Chondrocyte (in vitro differentiated cells): ENCODE results near the gene ENTPD2. TPM values are rescaled to one million over a fixed set of nuclear protein-coding genes. Genes with fewer than 3 reads are reported as not detected.
"Not testable (repeated sequence)": the region's sequence is repeated elsewhere in the genome, so short reads cannot be mapped to it uniquely, and the experiment has no call there.

ENCODE experiments used
- DNase-seq: peaks from one replicate; pipeline ENCODE4 v3.0.0; 2021; ENCODE audit warnings: mixed read lengths, low spot score
- H3K27ac Mint-ChIP-seq: one replicate; pipeline ENCODE4 v1.8.0; 2021; ENCODE audit warnings: mild to moderate bottlenecking, moderate library complexity, mixed read lengths; ENCODE audit not compliant: unreplicated experiment
- H3K27me3 Mint-ChIP-seq: 2 replicates; pipeline ENCODE4 v1.8.0; 2021; ENCODE audit warnings: low read depth, mixed read lengths
- H3K36me3 Mint-ChIP-seq: 2 replicates; pipeline ENCODE4 v1.8.0; 2021; ENCODE audit warnings: low read depth, mixed read lengths
- H3K4me1 Mint-ChIP-seq: 2 replicates; pipeline ENCODE4 v1.8.0; 2021; ENCODE audit warnings: low read depth, mild to moderate bottlenecking, mixed read lengths
- H3K4me3 Mint-ChIP-seq: one replicate; pipeline ENCODE4 v1.8.0; 2021; ENCODE audit warnings: mild to moderate bottlenecking, moderate library complexity, mixed read lengths; ENCODE audit not compliant: unreplicated experiment
- H3K9me3 Mint-ChIP-seq: 2 replicates; pipeline ENCODE4 v1.8.0; 2021; ENCODE audit warnings: low read depth, mixed read lengths
- CTCF ChIP-seq: fragments of 200-600 bp; sonication (generic); IDR thresholded peaks from 2 replicates; pipeline ENCODE4 v1.5.0; 2021; ENCODE audit warnings: antibody characterized with exemption, mild to moderate bottlenecking, moderate library complexity
- total RNA-seq: library from RNA; stranded (reverse); gene quantifications from 3 replicates; pipeline ENCODE4 v1.2.1, GENCODE V29; 2021

The ENTPD2 gene
- total RNA-seq, 1 donor from 2014 or later: 0.15 TPM

- DNase-seq: no peak
- H3K4me3 Mint-ChIP-seq: no peak overlapping the region
Measured at GRCh38 chr9:137034709-137035506, 19.0 kb downstream of the ENTPD2 start.

GRCh38 chr9:137034039-137034708, 19.7 kb downstream of the ENTPD2 start:
- Mint-ChIP-seq H3K27me3 (no peaks in the 10 kb centered on the region), H3K27ac (no peak overlapping the region), H3K4me1 (no peaks in the 10 kb centered on the region), H3K4me3 (no peak overlapping the region), H3K36me3 (peaks cover 4% of the 10 kb centered on the region), H3K9me3 (no peaks in the 10 kb centered on the region)
- TF ChIP-seq CTCF: no peak
- DNase-seq: no peak

More at GRCh38 chr9:137034709-137035506, 19.0 kb downstream of the ENTPD2 start:
- Mint-ChIP-seq H3K27ac (no peak overlapping the region), H3K9me3 (no peaks in the 10 kb centered on the region), H3K4me1 (no peaks in the 10 kb centered on the region), H3K27me3 (no peaks in the 10 kb centered on the region), H3K36me3 (peaks cover 4% of the 10 kb centered on the region)
- TF ChIP-seq CTCF: peak; percentile 85

- not testable (repeated sequence) for DNase-seq, H3K36me3 Mint-ChIP-seq, H3K4me1 Mint-ChIP-seq, H3K9me3 Mint-ChIP-seq, H3K27me3 Mint-ChIP-seq, H3K4me3 Mint-ChIP-seq, H3K27ac Mint-ChIP-seq
Measured at GRCh38 chr9:137033481-137033880, 20.4 kb downstream of the ENTPD2 start.

GRCh38 chr9:137032858-137033257, 21.0 kb downstream of the ENTPD2 start:
- Mint-ChIP-seq H3K9me3 (no peaks in the 10 kb centered on the region), H3K4me1 (no peaks in the 10 kb centered on the region), H3K36me3 (no peaks in the 10 kb centered on the region), H3K27ac (no peak overlapping the region), H3K27me3 (no peaks in the 10 kb centered on the region), H3K4me3 (no peak overlapping the region)
- no peak for DNase-seq
- TF ChIP-seq CTCF: no peak

GRCh38 chr9:137031904-137032640, 21.8 kb downstream of the ENTPD2 start, which contains the start of gene FUT7:
Gene FUT7 (minus strand): TSS chr9:137032088. CDS start chr9:137031991, 97 bp downstream.
- no peak for TF ChIP-seq CTCF
- H3K27me3 Mint-ChIP-seq: no peaks in the 10 kb centered on the region
- no peak within 1 kb of the TSS for H3K27ac Mint-ChIP-seq
- H3K4me3 Mint-ChIP-seq: no peak within 1 kb of the TSS
- H3K9me3 Mint-ChIP-seq: no peaks in the 10 kb centered on the region
- H3K36me3 Mint-ChIP-seq: no peaks in the 10 kb centered on the region
- no peak for DNase-seq
- peaks cover 3% of the 10 kb centered on the region for H3K4me1 Mint-ChIP-seq
